Right lobe of liver (tissue), 6 donors: ENCODE measurements around the gene HMGN5. TPM values are rescaled to one million over a fixed set of nuclear protein-coding genes. Genes with fewer than 3 reads are reported as not detected.

ENCODE experiments used
- ATAC-seq, 4 donors: fragments of 200-7000 bp; cut with Tn5 transposase; one replicate each; pipeline ENCODE4 v1.9.1; 2020; ENCODE audit warnings: mild to moderate bottlenecking in 4 of 4, moderate library complexity in 4 of 4
- DNase-seq, 3 donors: peaks; one replicate each; pipeline ENCODE4 v3.0.0-alpha.2; 2020
- H3K27ac ChIP-seq, 3 donors: fragments of 200-600 bp; one replicate each; pipeline ENCODE4 v1.8.0; 2022
- H3K27me3 ChIP-seq, 2 donors: fragments of 200-600 bp; one replicate each; pipeline ENCODE4 v1.8.0; 2022
- H3K36me3 ChIP-seq, 4 donors: fragments of 200-600 bp; sonication (generic) in 1 of 4; one replicate each; pipeline versions ENCODE4 v1.5.1 to v1.8.0; 2017 to 2022; ENCODE audit warnings: control low read depth in 1 of 4
- H3K4me1 ChIP-seq, 4 donors: fragments of 200-600 bp; sonication (generic) in 1 of 4; one replicate each; pipeline versions ENCODE4 v1.5.1 to v1.8.0; 2017 to 2022; ENCODE audit warnings: control low read depth in 1 of 4
- H3K4me3 ChIP-seq, 3 donors: fragments of 200-600 bp; one replicate each; pipeline ENCODE4 v1.8.0; 2022
- H3K9me3 ChIP-seq, 4 donors: fragments of 200-600 bp; sonication (generic) in 1 of 4; one replicate each; pipeline versions ENCODE4 v1.5.1 to v1.8.0; 2017 to 2022; ENCODE audit warnings: control low read depth in 1 of 4
- POLR2A ChIP-seq: fragments of 450-650 bp; IDR thresholded peaks from one replicate; pipeline ENCODE4 v1.6.1; 2017; ENCODE audit warnings: antibody characterized with exemption, mild to moderate bottlenecking
- WGBS: methylation state at CpG from one replicate; pipeline ENCODE4 v1.1.6; 2018; ENCODE audit warnings: low coverage, low lambda C conversion rate; ENCODE audit not compliant: insufficient coverage; ENCODE audit errors: missing lambda C conversion rate; 5-methylcytosine and 5-hydroxymethylcytosine counted together
- intact Hi-C, 2 donors: fragments of 100-400 bp; cut with DNase I; formaldehyde crosslinking; loops; one replicate each; pipeline versions ENCODE4 v1.11.2 to v1.14.1; 2022
- total RNA-seq, 6 experiments: library from RNA; depleted of rRNA in 2 of 6; stranded (reverse); fragments of >200 nt in 2 of 6; fragmentation: NEBNext Ultra II Directional in 3 of 6; extraction: Animal tissue kit (Norgen Biotek cat#: 25700) in 3 of 6; gene quantifications; one replicate each; pipeline versions ENCODE4 v1.1.0 to v1.2.4, GENCODE V29; 2016 to 2023
- TF ChIP-seq, protein P1 (sequence below), 4 donors: fragments of 200-600 bp in 3 of 4; fragments of 450-650 bp in 1 of 4; IDR thresholded peaks; one replicate each; pipeline versions ENCODE4 v1.5.1 to v1.8.0; 2016 to 2022; ENCODE audit warnings: antibody characterized with exemption in 4 of 4, mild to moderate bottlenecking in 2 of 4
- donor health status: DM: no; HTN: yes; CAD: no.
- donor health status: DM: no; HTN: no; CAD: no.
- donor health status: DM: no; HTN: no; CAD: no.
- donor health status: DM: no; HTN: yes; CAD: no.
- donor health status: DM: no; HTN: yes; CAD: no.

Gene HMGN5
- total RNA-seq, 6 experiments from 2014 or later, result 1.9 to 5.5 (median 3.4) TPM

DNA sequence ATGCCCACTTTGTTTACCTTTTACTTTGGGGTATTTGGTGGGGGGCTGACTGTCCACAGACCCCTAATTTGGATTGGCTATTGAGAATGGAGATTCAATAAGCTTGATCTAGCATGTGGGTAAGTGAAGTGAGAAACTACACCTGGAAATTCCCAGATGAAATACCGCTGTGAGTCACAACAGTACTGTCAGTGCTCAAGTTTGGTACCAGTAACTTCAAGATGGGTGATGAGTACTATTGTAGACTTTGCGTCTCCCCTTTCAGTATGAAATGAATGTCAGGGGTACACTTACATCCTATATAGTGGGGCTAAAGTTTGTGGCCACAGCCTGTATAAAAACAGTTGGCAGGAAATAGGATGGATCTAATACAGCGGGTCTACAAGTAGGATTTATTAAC lies 33.3 kb downstream of the HMGN5 start:
- Histone ChIP-seq H3K27ac (no peak overlapping the region), H3K4me3 (no peak overlapping the region), H3K4me1 (no peaks in the 10 kb centered on the region), H3K36me3 (no peaks in the 10 kb centered on the region), H3K9me3 (no peaks in the 10 kb centered on the region), H3K27me3 (no peaks in the 10 kb centered on the region)
- TF ChIP-seq, protein P1, sequence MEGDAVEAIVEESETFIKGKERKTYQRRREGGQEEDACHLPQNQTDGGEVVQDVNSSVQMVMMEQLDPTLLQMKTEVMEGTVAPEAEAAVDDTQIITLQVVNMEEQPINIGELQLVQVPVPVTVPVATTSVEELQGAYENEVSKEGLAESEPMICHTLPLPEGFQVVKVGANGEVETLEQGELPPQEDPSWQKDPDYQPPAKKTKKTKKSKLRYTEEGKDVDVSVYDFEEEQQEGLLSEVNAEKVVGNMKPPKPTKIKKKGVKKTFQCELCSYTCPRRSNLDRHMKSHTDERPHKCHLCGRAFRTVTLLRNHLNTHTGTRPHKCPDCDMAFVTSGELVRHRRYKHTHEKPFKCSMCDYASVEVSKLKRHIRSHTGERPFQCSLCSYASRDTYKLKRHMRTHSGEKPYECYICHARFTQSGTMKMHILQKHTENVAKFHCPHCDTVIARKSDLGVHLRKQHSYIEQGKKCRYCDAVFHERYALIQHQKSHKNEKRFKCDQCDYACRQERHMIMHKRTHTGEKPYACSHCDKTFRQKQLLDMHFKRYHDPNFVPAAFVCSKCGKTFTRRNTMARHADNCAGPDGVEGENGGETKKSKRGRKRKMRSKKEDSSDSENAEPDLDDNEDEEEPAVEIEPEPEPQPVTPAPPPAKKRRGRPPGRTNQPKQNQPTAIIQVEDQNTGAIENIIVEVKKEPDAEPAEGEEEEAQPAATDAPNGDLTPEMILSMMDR (IDR thresholded peaks at IDR 0.05), result no peak
- no peak for TF ChIP-seq POLR2A
- intact Hi-C loops, result no loop called here
- no peak for DNase-seq
- ATAC-seq, result no peak
- 62% methylated on average over 3 of the region's 3 CpGs for WGBS

DNA sequence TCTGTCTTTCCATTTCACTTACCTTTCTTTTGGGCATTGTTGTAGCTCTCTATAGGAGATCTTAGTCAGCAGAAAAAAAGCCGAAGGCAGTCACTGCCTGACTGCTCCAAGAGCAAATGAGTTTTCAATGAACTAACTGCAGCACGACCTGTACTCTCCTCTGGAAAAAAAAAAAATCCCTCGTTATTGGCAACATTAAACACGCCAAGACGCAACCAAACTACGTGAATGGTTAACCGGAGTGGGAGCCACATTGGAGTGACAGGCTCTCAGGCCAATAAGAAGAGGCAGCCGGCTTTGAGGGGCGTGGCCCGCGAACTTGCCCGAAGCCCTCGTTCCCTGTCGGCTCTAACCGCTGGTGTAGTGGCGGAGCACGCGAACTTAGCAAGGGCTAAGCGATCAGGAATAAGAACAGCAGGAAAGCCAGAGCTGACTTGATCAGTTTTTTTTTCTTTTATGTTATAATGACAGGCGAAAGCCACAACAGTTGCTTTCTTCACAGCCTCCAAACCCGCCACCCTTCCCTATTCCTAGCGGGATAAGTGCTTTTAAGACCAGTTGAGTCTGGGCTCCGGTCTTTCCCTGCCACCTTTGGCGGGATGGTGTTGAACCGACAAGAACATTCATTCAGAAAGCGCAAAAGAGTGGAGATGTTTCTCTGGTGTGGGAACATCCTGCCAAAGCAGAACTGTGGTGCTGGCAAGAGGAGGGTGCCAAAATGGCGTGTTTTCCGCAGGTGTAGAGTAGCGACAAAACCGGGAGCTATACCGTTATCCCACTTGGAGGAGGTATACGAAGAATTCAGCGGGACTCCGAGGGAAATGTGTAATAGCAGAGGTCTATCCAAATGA lies 80.0 kb downstream of the HMGN5 start:
- peak; percentile 72 for TF ChIP-seq POLR2A
- TF ChIP-seq, protein P1 (IDR thresholded peaks at IDR 0.05), result no peak
- Histone ChIP-seq H3K9me3 (no peaks in the 10 kb centered on the region), H3K27ac (peak overlapping the region in 2 of 3 donors; percentile 41 to 68), H3K27me3 (no peaks in the 10 kb centered on the region), H3K4me3 (peak overlapping the region; percentile 36 to 58 (median 55)), H3K36me3 (no peaks in the 10 kb centered on the region), H3K4me1 (no peaks in the 10 kb centered on the region)
- DNase-seq (peak; percentile 86 to 92 (median 92)), ATAC-seq (peak; percentile 98 to 99 (median 99))
- 25% methylated on average over 31 of the region's 34 CpGs for WGBS
- intact Hi-C loops, result no loop called here

DNA sequence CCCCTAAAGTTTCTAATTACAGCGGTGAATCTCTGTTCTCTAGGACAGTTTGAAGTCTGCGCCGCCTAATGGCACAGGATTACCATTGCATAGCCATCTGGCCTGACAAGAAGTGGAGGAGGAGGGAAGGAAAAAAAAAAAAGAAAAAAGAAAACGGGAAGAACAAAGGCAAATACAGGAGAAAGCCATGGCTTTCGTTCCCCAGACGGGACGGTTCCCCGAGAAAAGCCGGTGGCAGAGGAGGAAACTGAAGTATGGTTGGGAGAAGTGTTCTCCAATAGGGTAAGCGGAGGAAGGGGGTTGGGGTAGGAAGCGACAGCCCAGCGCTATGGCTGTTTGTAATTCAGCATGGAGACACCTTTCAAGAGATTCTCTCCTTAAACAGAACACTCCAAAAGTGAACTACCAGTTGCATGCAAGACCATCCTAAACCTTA lies 80.8 kb downstream of the HMGN5 start:
- ATAC-seq (peak; percentile 68 to 71 (median 70)), DNase-seq (peak in 2 of 3 donors; percentile 30 to 47)
- WGBS, result 15% methylated on average over 12 of the region's 12 CpGs
- Histone ChIP-seq H3K27me3 (no peaks in the 10 kb centered on the region), H3K9me3 (no peaks in the 10 kb centered on the region), H3K27ac (peak overlapping the region in 2 of 3 donors; percentile 41 to 68), H3K4me1 (no peaks in the 10 kb centered on the region), H3K4me3 (peak overlapping the region; percentile 36 to 58 (median 55)), H3K36me3 (no peaks in the 10 kb centered on the region)
- TF ChIP-seq, protein P1 (IDR thresholded peaks at IDR 0.05), result peak; percentile 32 to 53 (median 49)
- no peak for TF ChIP-seq POLR2A
- intact Hi-C loops, result no loop called here

- H3K27me3 ChIP-seq, result no peaks in the 10 kb centered on the region
- H3K4me1 ChIP-seq, result no peaks in the 10 kb centered on the region
- intact Hi-C loops, result no loop called here
- H3K9me3 ChIP-seq, result no peaks in the 10 kb centered on the region
- no peak for DNase-seq
- peak overlapping the region in 2 of 3 donors; percentile 41 to 68 for H3K27ac ChIP-seq
- ATAC-seq, result peak; percentile 8 to 20 (median 12)
- TF ChIP-seq POLR2A, result no peak
- TF ChIP-seq, protein P1 (IDR thresholded peaks at IDR 0.05), result no peak
- WGBS, result 15% methylated on average over 16 of the region's 17 CpGs
- peak overlapping the region; percentile 36 to 58 (median 55) for H3K4me3 ChIP-seq
- H3K36me3 ChIP-seq, result no peaks in the 10 kb centered on the region
Measured at GRCh38 chrX:81120258-81120935, 81.3 kb downstream of the HMGN5 start.
